Retinal pigment epithelial cell (primary cell): ENCODE measurements around the gene NEK5.
A peak's percentile ranks its signal among the peaks of the same experiment; 100 is the strongest.

Source experiments
- DNase-seq: peaks from one replicate; pipeline ENCODE4 v3.0.0-alpha.2; 2010; ENCODE audit warnings: low read depth
- H3K4me3 ChIP-seq: 2 replicates; pipeline ENCODE4 v1.5.1; 2011; ENCODE audit warnings: mild to moderate bottlenecking, low read length, control low read depth, moderate library complexity
- TF ChIP-seq, protein P1 (sequence below): conservative IDR thresholded peaks from 2 replicates; pipeline ENCODE4 v1.5.1; 2011; ENCODE audit warnings: low read depth, low read length, control low read depth, inconsistent platforms

NEK5 gene

DNA sequence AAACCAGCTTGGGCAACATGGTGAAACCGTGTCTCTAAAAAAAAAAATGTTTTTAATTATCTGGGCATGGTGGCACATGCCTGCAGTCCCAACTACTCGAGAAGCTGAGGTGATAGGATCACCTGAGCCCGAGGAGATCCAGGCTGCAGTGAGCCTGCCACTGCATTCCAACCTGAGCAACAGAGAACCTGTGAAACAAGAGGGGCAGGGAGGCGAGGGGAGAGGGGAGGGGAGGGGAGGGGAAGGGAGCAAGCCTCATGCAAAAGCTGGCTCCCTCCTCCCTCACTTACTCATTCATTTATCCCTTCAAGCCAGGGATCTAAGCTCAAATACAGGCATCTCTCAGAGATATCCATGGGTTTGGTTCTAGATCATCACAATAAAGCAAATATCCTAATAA, 126.5 kb downstream of the NEK5 start:
- no peak for DNase-seq
- TF ChIP-seq, protein P1, sequence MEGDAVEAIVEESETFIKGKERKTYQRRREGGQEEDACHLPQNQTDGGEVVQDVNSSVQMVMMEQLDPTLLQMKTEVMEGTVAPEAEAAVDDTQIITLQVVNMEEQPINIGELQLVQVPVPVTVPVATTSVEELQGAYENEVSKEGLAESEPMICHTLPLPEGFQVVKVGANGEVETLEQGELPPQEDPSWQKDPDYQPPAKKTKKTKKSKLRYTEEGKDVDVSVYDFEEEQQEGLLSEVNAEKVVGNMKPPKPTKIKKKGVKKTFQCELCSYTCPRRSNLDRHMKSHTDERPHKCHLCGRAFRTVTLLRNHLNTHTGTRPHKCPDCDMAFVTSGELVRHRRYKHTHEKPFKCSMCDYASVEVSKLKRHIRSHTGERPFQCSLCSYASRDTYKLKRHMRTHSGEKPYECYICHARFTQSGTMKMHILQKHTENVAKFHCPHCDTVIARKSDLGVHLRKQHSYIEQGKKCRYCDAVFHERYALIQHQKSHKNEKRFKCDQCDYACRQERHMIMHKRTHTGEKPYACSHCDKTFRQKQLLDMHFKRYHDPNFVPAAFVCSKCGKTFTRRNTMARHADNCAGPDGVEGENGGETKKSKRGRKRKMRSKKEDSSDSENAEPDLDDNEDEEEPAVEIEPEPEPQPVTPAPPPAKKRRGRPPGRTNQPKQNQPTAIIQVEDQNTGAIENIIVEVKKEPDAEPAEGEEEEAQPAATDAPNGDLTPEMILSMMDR: no peak

DNA sequence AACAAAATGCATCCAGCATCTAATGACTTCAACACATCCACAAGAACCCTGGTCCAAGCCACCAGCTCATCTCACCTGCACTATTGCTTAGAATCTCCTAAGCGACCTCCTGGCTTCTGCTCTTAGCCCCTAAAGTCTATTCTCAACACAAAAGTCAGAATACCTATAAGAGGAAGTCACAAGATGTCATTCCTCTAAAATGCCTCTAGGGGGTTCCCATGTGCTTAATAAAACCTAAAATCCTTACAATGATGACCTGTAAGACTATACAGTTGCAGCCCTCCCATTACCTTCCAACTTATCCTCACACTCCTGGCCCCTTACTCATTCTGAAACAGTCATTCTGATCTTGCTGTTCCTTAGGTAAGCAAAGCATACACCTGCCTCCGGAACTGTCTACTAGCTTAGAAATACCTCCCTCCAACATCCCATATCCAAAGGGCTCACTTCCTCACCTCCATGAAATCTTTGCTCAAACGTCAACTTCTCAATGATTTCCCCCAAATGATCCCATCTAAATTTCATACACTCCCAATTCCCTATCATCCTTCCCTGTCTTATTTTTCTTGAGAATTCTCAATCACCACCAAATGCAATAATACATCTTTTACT, 127.6 kb downstream of the NEK5 start:
- no peak for DNase-seq
- TF ChIP-seq, protein P1: peak; percentile 69
- no peak overlapping the region for H3K4me3 ChIP-seq

More for the DNA sequence above, 126.5 kb downstream of the NEK5 start:
- no peak overlapping the region for H3K4me3 ChIP-seq

DNA sequence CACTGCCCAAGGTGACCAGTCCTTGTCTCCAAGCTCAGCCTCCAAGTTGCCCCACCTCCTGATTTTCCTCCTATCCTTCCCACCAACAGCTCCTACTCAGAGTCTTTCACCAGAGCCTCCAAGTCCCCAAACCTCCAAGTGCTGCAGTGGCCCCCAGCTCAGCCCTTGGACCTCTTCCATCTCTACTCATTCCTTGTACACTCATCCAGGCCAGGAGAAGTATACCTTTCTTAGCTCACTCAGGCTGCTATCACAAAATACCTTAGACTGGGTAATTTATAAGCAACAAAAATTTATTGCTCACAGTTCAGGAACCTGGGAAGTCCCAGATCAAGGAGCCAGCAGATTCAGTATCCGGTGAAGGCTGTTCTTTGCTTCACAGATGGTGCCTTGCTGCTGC, 129.0 kb downstream of the NEK5 start:
- H3K4me3 ChIP-seq: no peak overlapping the region
- TF ChIP-seq, protein P1: no peak
- no peak for DNase-seq

DNA sequence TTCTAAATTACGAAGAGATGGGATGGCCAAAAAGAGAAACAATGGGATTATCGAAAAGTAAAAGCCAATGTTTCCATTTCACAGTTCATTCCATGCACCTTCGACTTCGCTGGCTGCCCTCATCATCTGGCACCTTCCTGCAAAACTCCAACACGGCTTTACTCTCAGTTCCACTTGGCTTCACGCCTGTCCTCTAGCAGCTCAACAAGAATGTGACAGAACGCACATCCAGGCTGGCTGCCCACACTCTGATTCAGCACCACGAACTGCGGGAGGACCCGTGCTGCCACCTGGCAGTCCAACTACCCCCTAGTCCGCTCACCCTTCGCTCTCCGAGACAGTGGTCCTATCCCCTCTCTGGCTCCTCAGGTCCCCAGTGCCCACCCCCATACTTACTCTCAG, 129.4 kb downstream of the NEK5 start:
- TF ChIP-seq, protein P1: no peak
- DNase-seq: no peak
- H3K4me3 ChIP-seq: peak overlapping the region; percentile 15

DNA sequence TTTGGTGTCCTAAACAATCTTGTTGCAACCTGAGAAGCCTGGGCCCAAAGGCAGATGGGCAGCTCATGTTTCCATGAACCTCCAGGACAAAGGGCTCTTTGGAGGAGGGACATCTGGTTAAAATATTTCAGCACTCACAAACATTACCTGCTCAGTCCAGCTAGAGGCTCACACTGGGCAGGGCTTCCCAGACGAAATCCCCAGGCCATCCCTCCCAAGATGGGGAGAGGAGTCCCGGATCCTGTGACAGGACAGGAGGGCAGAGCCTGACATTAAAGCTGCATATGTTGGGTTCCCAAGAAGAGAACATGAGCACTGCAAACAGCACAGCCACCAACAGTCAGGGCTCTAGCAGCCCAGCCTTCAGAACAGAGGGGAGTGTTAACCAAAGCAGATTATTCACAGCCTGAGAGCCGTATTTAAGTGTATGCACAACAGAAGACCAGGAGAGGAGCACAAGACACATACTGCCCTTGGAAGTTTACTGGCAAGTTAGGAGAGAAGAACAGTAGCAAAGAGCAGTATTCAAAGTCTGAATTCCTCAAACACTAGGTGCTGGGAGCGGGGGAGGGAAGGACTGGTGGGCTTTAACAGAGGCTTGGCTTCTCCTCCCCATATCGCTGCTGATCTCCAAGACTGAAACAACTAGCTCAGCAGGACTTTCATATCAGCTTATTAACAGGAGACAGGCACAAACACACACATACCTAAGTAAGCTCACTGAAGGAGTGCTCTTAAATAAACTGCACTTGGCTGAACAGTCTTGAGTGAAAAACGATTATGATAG, 130.0 kb downstream of the NEK5 start:
- DNase-seq: no peak
- TF ChIP-seq, protein P1: no peak
- H3K4me3 ChIP-seq: peak overlapping the region; percentile 15

DNA sequence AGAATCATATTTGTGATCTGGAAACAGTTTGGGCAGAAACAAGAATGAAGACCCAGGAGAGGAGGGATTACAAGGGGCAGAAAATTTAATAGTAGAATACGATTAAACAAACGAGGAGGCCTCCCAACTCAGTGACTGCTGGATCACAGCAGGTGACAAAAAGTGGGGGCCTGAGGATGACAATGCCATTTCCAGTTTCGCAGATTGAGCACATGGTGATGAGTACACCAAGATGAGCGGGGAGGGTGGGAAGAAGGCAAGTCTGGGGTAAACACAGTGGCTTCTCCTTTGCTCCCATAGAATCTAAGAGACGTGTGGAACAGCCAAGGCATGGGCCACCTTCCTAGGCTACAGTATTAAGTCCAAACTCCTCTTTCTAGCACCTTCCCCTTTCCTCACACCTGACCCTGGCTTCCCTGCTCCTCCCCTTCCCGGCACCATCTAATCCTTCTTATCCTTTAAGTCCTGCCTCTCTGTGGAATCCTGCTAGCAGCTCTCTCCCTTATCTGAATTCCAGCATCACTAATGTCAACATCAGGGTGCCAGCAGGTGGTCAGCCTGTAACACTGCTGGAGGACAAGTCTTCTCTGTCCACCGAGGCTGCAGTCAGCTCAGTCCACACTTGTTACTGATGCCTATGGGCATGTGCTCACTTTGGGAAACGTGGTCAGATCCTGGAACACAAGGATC, 131.1 kb downstream of the NEK5 start:
- no peak overlapping the region for H3K4me3 ChIP-seq
- TF ChIP-seq, protein P1: no peak
- no peak for DNase-seq
